ENCODE data around the gene VEPH1.

VEPH1 gene

GRCh38 chr3:157305392-157305791 lies 197.8 kb downstream of the VEPH1 start:
- no peak for DNase-seq (ENCODE audit: low read depth in 2 of 2)

GRCh38 chr3:157301755-157302154 lies 201.5 kb downstream of the VEPH1 start:
- no peak for DNase-seq (ENCODE audit: low read depth in 2 of 2)

- DNase-seq (ENCODE audit: low read depth in 2 of 2): no peak
Measured at GRCh38 chr3:157300981-157301663, 202.1 kb downstream of the VEPH1 start.

GRCh38 chr3:157300094-157300493 lies 203.1 kb downstream of the VEPH1 start:
- DNase-seq (ENCODE audit: low read depth in 2 of 2): no peak

GRCh38 chr3:157297328-157297915 lies 205.8 kb downstream of the VEPH1 start:
- no peak for DNase-seq (ENCODE audit: low read depth in 2 of 2)

GRCh38 chr3:157294953-157295352 lies 208.3 kb downstream of the VEPH1 start:
- DNase-seq (ENCODE audit: low read depth in 2 of 2): no peak

- no peak for DNase-seq (ENCODE audit: low read depth in 2 of 2)
Measured at GRCh38 chr3:157294491-157294890, 208.7 kb downstream of the VEPH1 start.

- no peak for DNase-seq (ENCODE audit: low read depth in 2 of 2)
Measured at GRCh38 chr3:157290766-157291165, 212.4 kb downstream of the VEPH1 start.

GRCh38 chr3:157285966-157286365 lies 217.2 kb downstream of the VEPH1 start:
- DNase-seq (ENCODE audit: low read depth in 2 of 2): no peak

- DNase-seq (ENCODE audit: low read depth in 2 of 2): no peak
Measured at GRCh38 chr3:157285141-157285540, 218.1 kb downstream of the VEPH1 start.

GRCh38 chr3:157284688-157285087 lies 218.5 kb downstream of the VEPH1 start:
- no peak for DNase-seq (ENCODE audit: low read depth in 2 of 2)

- DNase-seq (ENCODE audit: low read depth in 2 of 2): no peak
Measured at GRCh38 chr3:157282261-157283191, 220.7 kb downstream of the VEPH1 start.

GRCh38 chr3:157280786-157281185 lies 222.4 kb downstream of the VEPH1 start:
- DNase-seq (ENCODE audit: low read depth in 2 of 2): no peak

- no peak for DNase-seq (ENCODE audit: low read depth in 2 of 2)
Measured at GRCh38 chr3:157280354-157280753, 222.9 kb downstream of the VEPH1 start.

- DNase-seq (ENCODE audit: low read depth in 2 of 2): no peak
Measured at GRCh38 chr3:157279237-157279636, 224.0 kb downstream of the VEPH1 start.

GRCh38 chr3:157276801-157277200 lies 226.4 kb downstream of the VEPH1 start:
- no peak for DNase-seq (ENCODE audit: low read depth in 2 of 2)

- DNase-seq (ENCODE audit: low read depth in 2 of 2): no peak
Measured at GRCh38 chr3:157275832-157276231, 227.4 kb downstream of the VEPH1 start.

- no peak for DNase-seq (ENCODE audit: low read depth in 2 of 2)
Measured at GRCh38 chr3:157274644-157275137, 228.5 kb downstream of the VEPH1 start.

- no peak for DNase-seq (ENCODE audit: low read depth in 2 of 2)
Measured at GRCh38 chr3:157271283-157271882, 231.8 kb downstream of the VEPH1 start.

GRCh38 chr3:157268026-157268425 lies 235.2 kb downstream of the VEPH1 start:
- no peak for DNase-seq (ENCODE audit: low read depth in 2 of 2)

- no peak for DNase-seq (ENCODE audit: low read depth in 2 of 2)
Measured at GRCh38 chr3:157265931-157266330, 237.3 kb downstream of the VEPH1 start.

- no peak for DNase-seq (ENCODE audit: low read depth in 2 of 2)
Measured at GRCh38 chr3:157263027-157263426, 240.2 kb downstream of the VEPH1 start.

All from stimulated activated CD4-positive, alpha-beta T cell treated with anti-CD3 and anti-CD28 coated beads, Interleukin-15, amount 100 ng/mL, for 48 hours (primary cell).